HEK293T (cell line): ENCODE measurements around the gene APLP2.

Source experiments
- CTCF ChIA-PET: fragments of 350-600 bp; formaldehyde crosslinking; extraction: SDS; loops from one replicate; lab custom pipeline; 2021; ENCODE audit warnings: antibody characterized with exemption, inconsistent platforms; lab: Yijun Ruan, JAX
- POLR2A ChIA-PET: fragments of 350-600 bp; formaldehyde crosslinking; extraction: SDS; loops from one replicate; lab custom pipeline; 2020; ENCODE audit warnings: antibody characterized with exemption, inconsistent platforms; lab: Yijun Ruan, JAX
- DNase-seq: peaks from one replicate; pipeline ENCODE4 v3.0.0; 2012; ENCODE audit warnings: mixed read lengths; ENCODE audit errors: extremely low spot score
- ARNT ChIP-seq: fragments of 450-650 bp; IDR thresholded peaks from 2 replicates; pipeline ENCODE4 v1.6.1; 2017; ENCODE audit warnings: mild to moderate bottlenecking
- BHLHE40 ChIP-seq: fragments of 450-650 bp; IDR thresholded peaks from 2 replicates; pipeline ENCODE4 v1.6.1; 2016; ENCODE audit warnings: mild to moderate bottlenecking, moderate library complexity, borderline replicate concordance
- CTBP1 ChIP-seq: fragments of 450-650 bp; IDR thresholded peaks from 2 replicates; pipeline ENCODE4 v1.6.1; 2016; ENCODE audit warnings: borderline replicate concordance
- ELF4 ChIP-seq: fragments of 450-650 bp; IDR thresholded peaks from 2 replicates; pipeline ENCODE4 v1.6.1; 2017; ENCODE audit warnings: antibody characterized with exemption
- FOXA1 ChIP-seq: fragments of 450-650 bp; IDR thresholded peaks from 2 replicates; pipeline ENCODE4 v1.6.1; 2016; ENCODE audit warnings: mild to moderate bottlenecking
- FOXK2 ChIP-seq: fragments of 450-650 bp; IDR thresholded peaks from 2 replicates; pipeline ENCODE4 v1.6.1; 2016; ENCODE audit warnings: mild to moderate bottlenecking
- FOXM1 ChIP-seq: fragments of 450-650 bp; IDR thresholded peaks from 2 replicates; pipeline ENCODE4 v1.6.1; 2017; ENCODE audit warnings: mild to moderate bottlenecking, borderline replicate concordance
- HDGF ChIP-seq: fragments of 450-650 bp; IDR thresholded peaks from 2 replicates; pipeline ENCODE4 v1.6.1; 2017; ENCODE audit warnings: antibody characterized with exemption, borderline replicate concordance
- L3MBTL2 ChIP-seq: fragments of 450-650 bp; conservative IDR thresholded peaks from 2 replicates; pipeline ENCODE4 v1.6.1; 2016; ENCODE audit warnings: mild to moderate bottlenecking
- LEF1 ChIP-seq: fragments of 450-650 bp; IDR thresholded peaks from 2 replicates; pipeline ENCODE4 v1.6.1; 2017; ENCODE audit warnings: mild to moderate bottlenecking, borderline replicate concordance
- NFRKB ChIP-seq: fragments of 450-650 bp; IDR thresholded peaks from 2 replicates; pipeline ENCODE4 v1.6.1; 2016; ENCODE audit warnings: mild to moderate bottlenecking, moderate library complexity
- SP1 ChIP-seq: fragments of 450-650 bp; IDR thresholded peaks from 2 replicates; pipeline ENCODE4 v1.6.1; 2017
- SUZ12 ChIP-seq: fragments of 450-650 bp; IDR thresholded peaks from 2 replicates; pipeline ENCODE4 v1.6.1; 2016; ENCODE audit warnings: mild to moderate bottlenecking
- TARDBP ChIP-seq: fragments of 450-650 bp; IDR thresholded peaks from 2 replicates; pipeline ENCODE4 v1.6.1; 2016
- ZNF384 ChIP-seq: fragments of 450-650 bp; IDR thresholded peaks from 2 replicates; pipeline ENCODE4 v1.6.1; 2016
- TF ChIP-seq, protein P1 (sequence below): fragments of 450-650 bp; IDR thresholded peaks from 2 replicates; pipeline ENCODE4 v1.6.1; 2016

Gene APLP2

DNA sequence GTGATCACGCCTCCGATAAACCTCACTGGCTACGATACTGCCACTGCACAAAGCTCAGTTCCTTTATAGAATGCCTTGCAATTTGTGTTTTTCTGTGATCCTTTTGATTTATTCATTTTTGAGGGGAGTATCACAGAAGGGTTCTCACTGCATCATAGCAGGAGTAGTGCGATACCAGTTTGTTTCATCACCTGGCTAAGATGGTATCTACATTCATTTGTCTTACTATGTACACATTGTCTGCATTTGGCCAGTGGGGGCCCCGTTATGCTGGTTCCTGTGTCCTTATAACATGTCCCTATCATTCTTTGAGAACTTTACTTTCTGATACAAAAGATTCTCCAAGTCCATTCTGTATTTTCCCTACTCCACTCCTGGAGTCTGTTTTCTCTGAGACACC is 44.6 kb downstream of the APLP2 start:
- ChIA-PET POLR2A (no interaction called here), CTCF (interaction anchor here (0.6 to 1.6 kb wide), 2 partner anchors 18 to 191 kb away, joined by 4 to 5 read pairs; no protein-coding TSS in a partner anchor)
- TF ChIP-seq SP1, result no peak
- DNase-seq, result no peak

DNA sequence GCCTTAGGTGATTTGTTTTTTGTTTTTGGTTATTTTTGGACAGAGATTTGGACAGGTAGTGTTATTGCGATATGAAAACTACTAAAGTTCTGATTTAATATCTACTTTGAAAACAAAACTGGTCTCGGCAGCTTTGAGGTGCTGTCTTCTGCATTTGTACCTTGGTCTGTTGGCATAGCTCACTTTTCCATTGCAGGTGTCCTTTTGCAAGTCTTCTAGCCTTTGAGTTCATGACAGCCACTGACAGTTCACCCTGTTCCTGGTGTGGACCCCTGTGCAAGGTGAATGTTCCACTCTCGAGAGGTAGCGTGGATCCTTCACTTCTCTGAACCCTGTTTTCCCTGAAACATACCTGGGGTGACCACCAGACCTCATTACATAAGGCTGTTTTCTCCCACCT is 45.0 kb downstream of the APLP2 start:
- ChIA-PET CTCF (interaction anchor here (0.6 to 1.6 kb wide), 2 partner anchors 17 to 192 kb away, joined by 4 to 5 read pairs; no protein-coding TSS in a partner anchor), POLR2A (no interaction called here)
- DNase-seq, result no peak
- TF ChIP-seq L3MBTL2 (no peak), NFRKB (no peak), SUZ12 (no peak), BHLHE40 (no peak), ELF4 (no peak), HDGF (no peak)
- TF ChIP-seq, protein P1, sequence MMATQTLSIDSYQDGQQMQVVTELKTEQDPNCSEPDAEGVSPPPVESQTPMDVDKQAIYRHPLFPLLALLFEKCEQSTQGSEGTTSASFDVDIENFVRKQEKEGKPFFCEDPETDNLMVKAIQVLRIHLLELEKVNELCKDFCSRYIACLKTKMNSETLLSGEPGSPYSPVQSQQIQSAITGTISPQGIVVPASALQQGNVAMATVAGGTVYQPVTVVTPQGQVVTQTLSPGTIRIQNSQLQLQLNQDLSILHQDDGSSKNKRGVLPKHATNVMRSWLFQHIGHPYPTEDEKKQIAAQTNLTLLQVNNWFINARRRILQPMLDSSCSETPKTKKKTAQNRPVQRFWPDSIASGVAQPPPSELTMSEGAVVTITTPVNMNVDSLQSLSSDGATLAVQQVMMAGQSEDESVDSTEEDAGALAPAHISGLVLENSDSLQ, result no peak

DNA sequence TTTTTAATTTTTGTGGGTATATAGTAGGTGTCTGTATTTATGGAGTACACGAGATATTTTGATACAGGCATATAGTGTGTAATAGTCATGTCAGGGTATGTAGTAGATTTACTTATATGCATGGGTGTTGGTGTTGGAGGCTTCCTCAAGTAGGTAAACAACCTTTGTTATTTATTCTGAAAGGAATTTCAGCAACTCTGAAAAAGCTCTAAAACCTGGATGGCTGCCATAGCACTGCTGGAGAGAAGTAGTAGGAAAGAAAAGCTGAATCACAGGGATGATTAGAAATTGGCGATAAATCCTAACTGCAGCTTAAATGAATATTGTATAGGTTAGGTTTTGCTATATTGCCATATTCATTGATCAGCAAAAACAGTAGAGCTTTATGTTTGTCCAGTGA is 45.5 kb downstream of the APLP2 start:
- ChIA-PET CTCF (interaction anchor here (1.1 to 1.6 kb wide), 2 partner anchors 17 to 191 kb away, joined by 3 to 5 read pairs; no protein-coding TSS in a partner anchor), POLR2A (no interaction called here)
- TF ChIP-seq ZNF384 (no peak), FOXM1 (no peak), TARDBP (no peak), FOXA1 (no peak), NFRKB (no peak), BHLHE40 (no peak), ARNT (no peak), FOXK2 (no peak)
- DNase-seq, result no peak

- no peak for DNase-seq
- TF ChIP-seq FOXM1 (no peak), HDGF (no peak), L3MBTL2 (no peak), SUZ12 (no peak), ARNT (no peak), LEF1 (no peak), SP1 (no peak), BHLHE40 (no peak), ELF4 (no peak), ZNF384 (no peak), FOXK2 (no peak), TARDBP (no peak), FOXA1 (no peak), NFRKB (no peak), CTBP1 (no peak)
- TF ChIP-seq, protein P1, result no peak
- ChIA-PET CTCF (interaction anchor here (1.4 kb wide), 1 partner anchor 14 kb away, joined by 3 read pairs; no protein-coding TSS in a partner anchor), POLR2A (no interaction called here)
Observed at GRCh38 chr11:130118165-130118564, 48.5 kb downstream of the APLP2 start.

DNA sequence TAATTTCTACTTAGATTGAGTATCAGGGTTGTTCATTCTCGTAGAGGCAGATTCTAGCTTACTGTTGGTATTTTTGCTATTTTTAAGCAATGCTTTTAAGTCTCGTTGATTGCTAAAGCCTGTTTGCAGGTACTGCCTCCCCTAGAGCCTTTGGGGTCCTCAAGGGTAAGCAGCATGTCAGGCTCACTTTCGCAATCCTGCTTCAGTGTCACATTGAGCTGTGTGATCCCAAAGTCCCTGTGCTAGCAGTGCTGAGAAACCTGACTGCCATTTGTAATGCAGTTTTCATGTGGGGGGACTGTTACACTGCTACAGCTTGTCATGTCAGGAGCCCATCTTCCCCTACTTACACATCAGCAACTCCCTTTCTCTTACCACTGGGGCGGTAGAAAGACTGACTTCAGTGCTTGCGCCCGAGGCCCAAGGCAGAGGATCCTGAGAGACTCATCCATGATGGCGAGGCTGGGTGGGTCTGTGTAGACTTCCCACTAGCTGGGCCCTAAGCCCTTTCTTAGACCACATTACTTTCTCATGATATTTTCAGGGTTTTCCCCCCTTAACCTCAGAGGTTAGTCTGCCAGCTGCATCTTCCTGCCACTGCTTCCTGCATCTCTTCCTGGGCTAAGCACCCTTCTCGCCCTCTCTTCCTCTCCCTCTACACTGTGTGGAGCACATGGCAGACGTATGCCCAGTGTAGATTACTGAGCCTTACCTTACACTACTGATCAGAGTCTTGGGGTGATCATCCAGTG is 49.1 kb downstream of the APLP2 start:
- CTCF ChIA-PET, result interaction anchor here (1.2 kb wide), 1 partner anchor 13 kb away, joined by 4 read pairs; no protein-coding TSS in a partner anchor
- DNase-seq, result no peak
- TF ChIP-seq NFRKB (no peak), BHLHE40 (no peak), FOXK2 (no peak), ZNF384 (no peak)
- TF ChIP-seq, protein P1, result no peak
- POLR2A ChIA-PET, result no interaction called here

GRCh38 chr11:130120045-130120444 is 50.4 kb downstream of the APLP2 start:
- ChIA-PET CTCF (interaction anchor here (1.2 kb wide), 1 partner anchor 12 kb away, joined by 4 read pairs; no protein-coding TSS in a partner anchor), POLR2A (no interaction called here)
- no peak for DNase-seq
- no peak for TF ChIP-seq HDGF
- no peak for TF ChIP-seq ELF4
- no peak for TF ChIP-seq CTBP1
- no peak for TF ChIP-seq SUZ12
- no peak for TF ChIP-seq FOXA1
- no peak for TF ChIP-seq ZNF384
- no peak for TF ChIP-seq SP1
- no peak for TF ChIP-seq ARNT
- no peak for TF ChIP-seq FOXM1
- TF ChIP-seq FOXK2, result no peak
- TF ChIP-seq L3MBTL2, result no peak
- TF ChIP-seq, protein P1, result no peak
